HepG2 (cell line): ENCODE measurements around the gene AUNIP. TPM values are rescaled to one million over a fixed set of nuclear protein-coding genes. Genes with fewer than 3 reads are reported as not detected.

ENCODE experiments used
- ATF1 ChIP-seq: IDR thresholded peaks from 2 replicates; pipeline ENCODE4 v1.6.1; 2016; ENCODE audit warnings: mild to moderate bottlenecking, control low read depth
- ATM ChIP-seq: fragments of 450-650 bp; IDR thresholded peaks from 2 replicates; pipeline ENCODE4 v1.7.1; 2017; ENCODE audit warnings: mild to moderate bottlenecking, borderline replicate concordance
- CENPX ChIP-seq: sonication (generic); formaldehyde crosslinking; IDR thresholded peaks from 2 replicates; pipeline ENCODE4 v1.9.0; 2021; ENCODE audit warnings: mild to moderate bottlenecking, missing genetic modification reagents, moderate library complexity
- CREB1 ChIP-seq, 2 experiments: fragments of 450-650 bp in 1 of 2; IDR thresholded peaks; 2 replicates each; pipeline ENCODE4 v1.6.1; 2016 to 2017; ENCODE audit warnings: control low read depth in 1 of 2, mild to moderate bottlenecking in 1 of 2, missing compliant biosample characterization in 1 of 2, missing genetic modification characterization in 1 of 2
- EZH2 ChIP-seq: conservative IDR thresholded peaks from 2 replicates; pipeline ENCODE4 v1.6.1; 2012; ENCODE audit warnings: mild to moderate bottlenecking, low read depth, low read length, moderate library complexity
- GFI1 ChIP-seq: sonication (generic); formaldehyde crosslinking; IDR thresholded peaks from 2 replicates; pipeline ENCODE4 v1.5.0; 2020; ENCODE audit warnings: missing genetic modification reagents, mild to moderate bottlenecking, borderline replicate concordance
- MEF2D ChIP-seq: sonication (generic); formaldehyde crosslinking; IDR thresholded peaks from 2 replicates; pipeline ENCODE4 v1.5.1; 2020; ENCODE audit warnings: mild to moderate bottlenecking, missing genetic modification reagents
- NR2F6 ChIP-seq, 2 experiments: IDR thresholded peaks; 2 replicates each; pipeline ENCODE4 v1.6.1; 2016; ENCODE audit warnings: antibody characterized with exemption in 1 of 2, mild to moderate bottlenecking in 1 of 2
- SAP130 ChIP-seq: IDR thresholded peaks from 2 replicates; pipeline ENCODE4 v1.6.1; 2016; ENCODE audit warnings: low read depth
- TARDBP ChIP-seq: sonication (generic); formaldehyde crosslinking; IDR thresholded peaks from 2 replicates; pipeline ENCODE4 v1.8.0; 2022; ENCODE audit warnings: mild to moderate bottlenecking, missing genetic modification reagents
- ZC3H4 ChIP-seq: sonication (generic); formaldehyde crosslinking; IDR thresholded peaks from 2 replicates; pipeline ENCODE4 v1.4.0; 2020; ENCODE audit warnings: missing genetic modification reagents, borderline replicate concordance
- ZNF30 ChIP-seq: sonication (generic); formaldehyde crosslinking; IDR thresholded peaks from 2 replicates; pipeline ENCODE4 v1.5.0; 2020; ENCODE audit warnings: mild to moderate bottlenecking, missing genetic modification reagents
- ZNF569 ChIP-seq: sonication (generic); formaldehyde crosslinking; IDR thresholded peaks from 2 replicates; pipeline ENCODE4 v1.5.0; 2020; ENCODE audit warnings: mild to moderate bottlenecking, missing genetic modification reagents, moderate library complexity, borderline replicate concordance
- polyA plus RNA-seq, 8 experiments: library from polyadenylated mRNA; depleted of rRNA in 3 of 8; stranded (reverse) in 7 of 8; unstranded in 1 of 8; fragments of >200 nt; fragmentation: Illumina TruSeq in 4 of 8; extraction: Trizol in 4 of 8; gene quantifications; 2 replicates each; pipeline versions ENCODE4 v1.2.1 to v1.2.3, GENCODE V29; 2011 to 2016; ENCODE audit warnings: low read depth in 4 of 8, missing spikeins in 1 of 8, mixed read lengths in 1 of 8; ENCODE audit not compliant: insufficient read depth in 1 of 8
- total RNA-seq, 5 experiments: library from RNA; depleted of rRNA; stranded (reverse); fragments of >200 nt; fragmentation: Illumina TruSeq; extraction: Trizol; gene quantifications; 2 replicates each; pipeline ENCODE4 v1.2.3, GENCODE V29; 2016; ENCODE audit warnings: low read depth in 1 of 5
- TF ChIP-seq, protein P1 (sequence below): sonication (generic); formaldehyde crosslinking; IDR thresholded peaks from 2 replicates; pipeline ENCODE4 v1.5.0; 2020; ENCODE audit warnings: mild to moderate bottlenecking, missing genetic modification reagents
- TF ChIP-seq, protein P2 (sequence below): sonication (generic); formaldehyde crosslinking; IDR thresholded peaks from 2 replicates; pipeline ENCODE4 v1.4.0; 2020; ENCODE audit warnings: missing genetic modification reagents, borderline replicate concordance
- TF ChIP-seq, protein P3 (sequence below): sonication (generic); formaldehyde crosslinking; IDR thresholded peaks from 2 replicates; pipeline ENCODE4 v1.8.0; 2022; ENCODE audit warnings: mild to moderate bottlenecking, missing genetic modification reagents, moderate library complexity
- TF ChIP-seq, protein P4 (sequence below): sonication (generic); formaldehyde crosslinking; IDR thresholded peaks from 2 replicates; pipeline ENCODE4 v1.4.0; 2020; ENCODE audit warnings: mild to moderate bottlenecking, missing genetic modification reagents

Gene AUNIP
- total and polyA plus RNA-seq, 2 of the 13 experiments (the other 11 are each of a cell fraction or from before 2014, with no cell fraction given) = 3.8 to 12.3 TPM

DNA sequence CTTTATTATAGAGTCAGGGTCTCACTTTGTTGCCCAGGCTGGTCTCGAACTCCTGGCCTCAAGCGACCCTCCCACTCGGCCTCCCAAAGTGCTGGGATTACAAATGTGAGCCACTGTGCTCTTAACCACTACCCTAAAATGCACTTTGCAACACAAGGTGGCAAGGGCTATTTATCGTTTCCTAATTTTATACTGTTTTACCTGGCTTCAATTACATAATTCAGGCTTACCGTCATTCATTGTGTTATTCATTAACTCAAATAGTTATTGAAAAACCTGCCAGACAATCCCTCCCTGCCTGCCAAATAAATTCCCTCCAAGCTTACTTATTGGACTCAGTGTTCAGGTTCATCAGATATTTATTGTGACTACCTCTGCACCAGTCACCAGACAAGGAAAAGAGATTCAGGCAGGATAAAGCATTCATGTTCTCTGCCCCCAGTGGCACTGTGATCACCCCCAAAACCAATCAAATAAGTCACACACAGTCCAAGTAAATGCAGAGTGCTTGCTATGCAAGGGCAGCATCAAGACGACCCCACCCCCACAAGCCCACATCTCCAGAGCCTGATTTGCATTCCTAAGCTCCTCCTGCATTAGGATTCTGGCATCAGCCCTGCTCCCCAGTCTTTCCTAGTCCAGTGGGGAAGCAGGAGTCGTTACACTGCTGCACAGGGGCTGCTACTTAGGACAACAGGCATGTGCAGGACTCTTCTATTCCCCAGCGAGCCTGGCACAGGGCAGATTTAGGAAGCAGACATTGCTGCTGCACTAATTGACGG, 8.1 kb upstream of the AUNIP start (continued):
- TF ChIP-seq ZC3H4 (no peak), MEF2D (CRISPR knock-in tag) (0 out of 2 replicates have a peak, but pooled peaks have one; percentile 9), ATM (no peak), GFI1 (CRISPR knock-in tag) (no peak), NR2F6 (IDR thresholded peaks at IDR 0.05) (no peak), NR2F6 (CRISPR knock-in tag; IDR thresholded peaks at IDR 0.05) (no peak), CREB1 (IDR thresholded peaks at IDR 0.05) (no peak), CREB1 (CRISPR knock-in tag; IDR thresholded peaks at IDR 0.05) (0 out of 2 replicates have a peak, but pooled peaks have one; percentile 22), ATF1 (no peak), EZH2 (no peak), CENPX (CRISPR knock-in tag) (no peak), ZNF30 (CRISPR knock-in tag) (no peak), ZNF569 (CRISPR knock-in tag) (no peak), TARDBP (CRISPR knock-in tag) (no peak), SAP130 (no peak)
- TF ChIP-seq, protein P1, sequence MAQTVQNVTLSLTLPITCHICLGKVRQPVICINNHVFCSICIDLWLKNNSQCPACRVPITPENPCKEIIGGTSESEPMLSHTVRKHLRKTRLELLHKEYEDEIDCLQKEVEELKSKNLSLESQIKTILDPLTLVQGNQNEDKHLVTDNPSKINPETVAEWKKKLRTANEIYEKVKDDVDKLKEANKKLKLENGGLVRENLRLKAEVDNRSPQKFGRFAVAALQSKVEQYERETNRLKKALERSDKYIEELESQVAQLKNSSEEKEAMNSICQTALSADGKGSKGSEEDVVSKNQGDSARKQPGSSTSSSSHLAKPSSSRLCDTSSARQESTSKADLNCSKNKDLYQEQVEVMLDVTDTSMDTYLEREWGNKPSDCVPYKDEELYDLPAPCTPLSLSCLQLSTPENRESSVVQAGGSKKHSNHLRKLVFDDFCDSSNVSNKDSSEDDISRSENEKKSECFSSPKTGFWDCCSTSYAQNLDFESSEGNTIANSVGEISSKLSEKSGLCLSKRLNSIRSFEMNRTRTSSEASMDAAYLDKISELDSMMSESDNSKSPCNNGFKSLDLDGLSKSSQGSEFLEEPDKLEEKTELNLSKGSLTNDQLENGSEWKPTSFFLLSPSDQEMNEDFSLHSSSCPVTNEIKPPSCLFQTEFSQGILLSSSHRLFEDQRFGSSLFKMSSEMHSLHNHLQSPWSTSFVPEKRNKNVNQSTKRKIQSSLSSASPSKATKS (CRISPR knock-in tag) = no peak
- TF ChIP-seq, protein P2, sequence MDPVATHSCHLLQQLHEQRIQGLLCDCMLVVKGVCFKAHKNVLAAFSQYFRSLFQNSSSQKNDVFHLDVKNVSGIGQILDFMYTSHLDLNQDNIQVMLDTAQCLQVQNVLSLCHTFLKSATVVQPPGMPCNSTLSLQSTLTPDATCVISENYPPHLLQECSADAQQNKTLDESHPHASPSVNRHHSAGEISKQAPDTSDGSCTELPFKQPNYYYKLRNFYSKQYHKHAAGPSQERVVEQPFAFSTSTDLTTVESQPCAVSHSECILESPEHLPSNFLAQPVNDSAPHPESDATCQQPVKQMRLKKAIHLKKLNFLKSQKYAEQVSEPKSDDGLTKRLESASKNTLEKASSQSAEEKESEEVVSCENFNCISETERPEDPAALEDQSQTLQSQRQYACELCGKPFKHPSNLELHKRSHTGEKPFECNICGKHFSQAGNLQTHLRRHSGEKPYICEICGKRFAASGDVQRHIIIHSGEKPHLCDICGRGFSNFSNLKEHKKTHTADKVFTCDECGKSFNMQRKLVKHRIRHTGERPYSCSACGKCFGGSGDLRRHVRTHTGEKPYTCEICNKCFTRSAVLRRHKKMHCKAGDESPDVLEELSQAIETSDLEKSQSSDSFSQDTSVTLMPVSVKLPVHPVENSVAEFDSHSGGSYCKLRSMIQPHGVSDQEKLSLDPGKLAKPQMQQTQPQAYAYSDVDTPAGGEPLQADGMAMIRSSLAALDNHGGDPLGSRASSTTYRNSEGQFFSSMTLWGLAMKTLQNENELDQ (CRISPR knock-in tag) = no peak
- TF ChIP-seq, protein P3, sequence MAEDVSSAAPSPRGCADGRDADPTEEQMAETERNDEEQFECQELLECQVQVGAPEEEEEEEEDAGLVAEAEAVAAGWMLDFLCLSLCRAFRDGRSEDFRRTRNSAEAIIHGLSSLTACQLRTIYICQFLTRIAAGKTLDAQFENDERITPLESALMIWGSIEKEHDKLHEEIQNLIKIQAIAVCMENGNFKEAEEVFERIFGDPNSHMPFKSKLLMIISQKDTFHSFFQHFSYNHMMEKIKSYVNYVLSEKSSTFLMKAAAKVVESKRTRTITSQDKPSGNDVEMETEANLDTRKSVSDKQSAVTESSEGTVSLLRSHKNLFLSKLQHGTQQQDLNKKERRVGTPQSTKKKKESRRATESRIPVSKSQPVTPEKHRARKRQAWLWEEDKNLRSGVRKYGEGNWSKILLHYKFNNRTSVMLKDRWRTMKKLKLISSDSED (CRISPR knock-in tag) = no peak
- TF ChIP-seq, protein P4, sequence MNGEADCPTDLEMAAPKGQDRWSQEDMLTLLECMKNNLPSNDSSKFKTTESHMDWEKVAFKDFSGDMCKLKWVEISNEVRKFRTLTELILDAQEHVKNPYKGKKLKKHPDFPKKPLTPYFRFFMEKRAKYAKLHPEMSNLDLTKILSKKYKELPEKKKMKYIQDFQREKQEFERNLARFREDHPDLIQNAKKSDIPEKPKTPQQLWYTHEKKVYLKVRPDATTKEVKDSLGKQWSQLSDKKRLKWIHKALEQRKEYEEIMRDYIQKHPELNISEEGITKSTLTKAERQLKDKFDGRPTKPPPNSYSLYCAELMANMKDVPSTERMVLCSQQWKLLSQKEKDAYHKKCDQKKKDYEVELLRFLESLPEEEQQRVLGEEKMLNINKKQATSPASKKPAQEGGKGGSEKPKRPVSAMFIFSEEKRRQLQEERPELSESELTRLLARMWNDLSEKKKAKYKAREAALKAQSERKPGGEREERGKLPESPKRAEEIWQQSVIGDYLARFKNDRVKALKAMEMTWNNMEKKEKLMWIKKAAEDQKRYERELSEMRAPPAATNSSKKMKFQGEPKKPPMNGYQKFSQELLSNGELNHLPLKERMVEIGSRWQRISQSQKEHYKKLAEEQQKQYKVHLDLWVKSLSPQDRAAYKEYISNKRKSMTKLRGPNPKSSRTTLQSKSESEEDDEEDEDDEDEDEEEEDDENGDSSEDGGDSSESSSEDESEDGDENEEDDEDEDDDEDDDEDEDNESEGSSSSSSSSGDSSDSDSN (CRISPR knock-in tag) = no peak
